Measurements from ENCODE around the gene PAK4.

The PAK4 gene

DNA sequence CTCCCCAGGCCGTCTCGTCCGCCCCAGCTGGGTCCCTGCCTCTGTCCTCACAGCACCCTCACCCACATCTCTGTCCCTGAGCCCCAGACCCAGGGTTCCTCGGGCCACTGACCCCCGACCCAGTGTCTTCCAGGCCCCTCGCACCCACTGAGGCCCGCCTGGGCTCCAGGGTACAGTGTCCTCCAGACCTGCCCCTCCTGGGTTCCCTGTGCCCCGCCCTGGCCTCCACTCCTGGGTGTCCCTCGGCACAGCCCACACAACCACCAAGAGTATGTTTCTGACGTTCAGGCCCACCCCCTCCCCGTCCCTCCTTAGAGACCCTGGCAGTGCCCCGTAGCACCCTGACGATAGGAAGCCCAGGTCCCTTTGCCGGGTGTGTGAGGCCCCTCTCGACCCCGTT is 48.6 kb downstream of the PAK4 start:
- Mint-ChIP-seq H3K27ac (no peak overlapping the region), H3K4me3 (no peak overlapping the region), H3K4me1 (no peaks in the 10 kb centered on the region), H3K9me3 (no peaks in the 10 kb centered on the region), H3K27me3 (ENCODE audit: low read depth) (no peaks in the 10 kb centered on the region), H3K36me3 (ENCODE audit: low read depth) (peaks cover 10% of the 10 kb centered on the region)
- TF ChIP-seq CTCF (IDR thresholded peaks at IDR 0.05; ENCODE audit: unreplicated experiment in 3 of 3), result no peak

- no peaks in the 10 kb centered on the region for H3K4me1 Mint-ChIP-seq
- H3K36me3 Mint-ChIP-seq (ENCODE audit: low read depth), result peaks cover 10% of the 10 kb centered on the region
- no peaks in the 10 kb centered on the region for H3K27me3 Mint-ChIP-seq (ENCODE audit: low read depth)
- no peak overlapping the region for H3K4me3 Mint-ChIP-seq
- H3K27ac Mint-ChIP-seq, result no peak overlapping the region
- no peak for TF ChIP-seq CTCF (IDR thresholded peaks at IDR 0.05; ENCODE audit: unreplicated experiment in 3 of 3)
- H3K9me3 Mint-ChIP-seq, result no peaks in the 10 kb centered on the region
These were observed 49.3 kb downstream of the PAK4 start for GRCh38 chr19:39174558-39175544.

DNA sequence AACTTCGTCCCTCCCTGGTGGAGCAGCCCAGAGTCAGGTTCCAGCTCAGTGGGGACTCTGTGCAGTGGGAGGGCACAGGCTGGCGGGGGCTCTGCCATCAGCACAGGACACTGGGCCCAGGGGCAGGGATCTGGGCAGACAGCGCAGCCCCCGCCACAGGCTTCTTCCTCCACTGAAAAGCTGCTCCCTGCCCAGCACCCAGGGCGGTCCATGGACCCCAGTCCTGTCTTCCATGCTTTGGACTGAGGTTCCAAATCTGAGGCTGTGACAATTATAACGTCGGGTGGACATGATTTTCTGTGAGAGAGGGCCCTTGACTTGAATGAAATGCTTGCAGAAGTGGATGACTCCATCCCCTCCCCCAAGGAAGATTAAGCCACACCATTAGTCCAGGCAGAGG is 50.0 kb downstream of the PAK4 start:
- H3K36me3 Mint-ChIP-seq (ENCODE audit: low read depth), result peaks cover 10% of the 10 kb centered on the region
- no peak for TF ChIP-seq CTCF (IDR thresholded peaks at IDR 0.05; ENCODE audit: unreplicated experiment in 3 of 3)

DNA sequence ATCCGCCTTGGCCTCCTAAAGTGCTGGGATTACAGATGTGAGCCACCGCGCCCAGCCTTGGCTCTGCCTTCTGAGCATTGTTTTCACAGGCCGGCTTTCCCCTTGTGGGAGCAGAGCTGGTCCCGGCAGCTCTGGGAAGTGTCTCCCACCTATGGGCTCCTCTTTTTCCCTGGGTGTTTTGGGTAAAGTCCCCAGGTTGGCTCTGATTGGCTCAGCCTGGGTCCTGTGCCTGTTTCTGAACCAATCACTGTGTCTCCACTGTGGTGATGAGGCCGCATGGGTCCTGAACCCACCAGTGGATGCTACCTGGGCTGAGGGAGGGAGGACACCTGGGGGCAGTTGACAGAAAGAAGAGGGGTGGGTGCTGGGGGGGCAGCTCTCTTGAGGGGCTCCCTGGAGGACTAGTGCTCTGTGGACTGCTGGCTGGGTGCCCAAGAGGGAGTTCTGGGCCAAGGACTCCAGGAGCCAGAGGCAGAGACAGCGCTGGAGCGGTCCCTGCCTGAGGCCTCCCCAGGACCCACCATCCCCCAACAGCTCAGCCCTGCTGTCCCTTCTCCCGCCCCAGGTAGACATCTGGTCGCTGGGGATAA is 51.6 kb downstream of the PAK4 start:
- no peaks in the 10 kb centered on the region for H3K27me3 Mint-ChIP-seq (ENCODE audit: low read depth)

More for the DNA sequence above, 50.0 kb downstream of the PAK4 start:
- Mint-ChIP-seq H3K27ac (no peak overlapping the region), H3K27me3 (ENCODE audit: low read depth) (no peaks in the 10 kb centered on the region), H3K4me1 (no peaks in the 10 kb centered on the region), H3K9me3 (no peaks in the 10 kb centered on the region), H3K4me3 (no peak overlapping the region)

GRCh38 chr19:39177736-39178135 is 52.1 kb downstream of the PAK4 start:
- TF ChIP-seq CTCF (IDR thresholded peaks at IDR 0.05; ENCODE audit: unreplicated experiment in 3 of 3), result no peak
- H3K4me1 Mint-ChIP-seq, result no peaks in the 10 kb centered on the region
- H3K9me3 Mint-ChIP-seq, result no peaks in the 10 kb centered on the region
- H3K27ac Mint-ChIP-seq, result no peak overlapping the region
- H3K4me3 Mint-ChIP-seq, result no peak overlapping the region
- peaks cover 18% of the 10 kb centered on the region for H3K36me3 Mint-ChIP-seq (ENCODE audit: low read depth)
- no peaks in the 10 kb centered on the region for H3K27me3 Mint-ChIP-seq (ENCODE audit: low read depth)

More for the DNA sequence above, 51.6 kb downstream of the PAK4 start:
- Mint-ChIP-seq H3K4me3 (no peak overlapping the region), H3K4me1 (no peaks in the 10 kb centered on the region), H3K9me3 (no peaks in the 10 kb centered on the region), H3K36me3 (ENCODE audit: low read depth) (peaks cover 16% of the 10 kb centered on the region), H3K27ac (no peak overlapping the region)
- no peak for TF ChIP-seq CTCF (IDR thresholded peaks at IDR 0.05; ENCODE audit: unreplicated experiment in 3 of 3)

Data from nephron (organoid).